GM21528 (cell line): ENCODE data around the gene EEF1AKMT1.
"Not testable (repeated sequence)": the region's sequence is repeated elsewhere in the genome, so short reads cannot be mapped to it uniquely, and the experiment has no call there.

ENCODE experiments used
- ATAC-seq: cut with Tn5 transposase; IDR thresholded peaks from one replicate; pipeline ENCODE4 v1.9.1; 2021; ENCODE audit warnings: mild to moderate bottlenecking, moderate library complexity; ENCODE audit not compliant: unreplicated experiment, low FRiP score

Gene EEF1AKMT1

DNA sequence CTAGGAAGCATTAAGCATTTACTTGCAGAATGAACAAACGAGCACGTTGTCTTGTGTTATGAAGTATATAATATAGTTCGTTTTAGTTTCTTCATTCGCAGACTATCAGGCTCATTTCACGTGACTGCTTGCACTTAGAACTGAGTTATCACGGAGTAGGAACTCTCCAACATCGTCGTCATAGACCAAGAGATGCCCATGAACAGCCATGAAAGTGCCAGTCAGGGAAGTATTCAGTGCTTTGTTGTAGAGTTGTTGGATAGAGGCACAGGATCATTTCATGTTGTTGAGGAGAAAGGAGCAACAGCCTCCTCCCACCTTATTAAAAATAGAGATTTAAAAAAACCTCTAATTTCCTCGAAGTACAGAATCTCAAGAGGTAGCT, 71.2 kb downstream of the EEF1AKMT1 start:
- no peak for ATAC-seq

- ATAC-seq, result no peak
Observed at GRCh38 chr13:20701461-20701860, 72.3 kb downstream of the EEF1AKMT1 start.

DNA sequence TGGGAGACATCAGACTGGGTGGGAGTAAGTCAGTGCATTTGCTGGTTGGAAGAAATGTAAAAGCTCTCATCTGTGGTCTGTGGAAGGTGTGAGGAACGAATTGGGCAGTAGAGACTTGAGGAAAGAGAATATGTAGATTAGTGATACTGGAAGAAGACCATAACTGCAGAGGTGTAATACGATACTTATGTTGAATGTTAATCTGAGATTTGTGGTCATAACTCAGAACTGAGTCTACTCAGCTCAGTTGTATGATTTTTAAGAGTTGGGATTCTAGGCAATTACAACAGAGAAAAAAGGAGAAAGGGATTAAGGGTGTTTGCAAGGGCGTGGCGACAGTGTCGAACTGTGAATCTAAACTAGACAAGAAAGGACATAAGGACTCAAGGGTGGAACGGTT, 73.5 kb downstream of the EEF1AKMT1 start:
- no peak for ATAC-seq

- ATAC-seq, result no peak
Observed at GRCh38 chr13:20699715-20700114, 74.0 kb downstream of the EEF1AKMT1 start.

- ATAC-seq, result no peak
Observed at GRCh38 chr13:20696073-20696472, 77.7 kb downstream of the EEF1AKMT1 start.

- no peak for ATAC-seq
Observed at GRCh38 chr13:20691616-20692015, 82.1 kb downstream of the EEF1AKMT1 start.

DNA sequence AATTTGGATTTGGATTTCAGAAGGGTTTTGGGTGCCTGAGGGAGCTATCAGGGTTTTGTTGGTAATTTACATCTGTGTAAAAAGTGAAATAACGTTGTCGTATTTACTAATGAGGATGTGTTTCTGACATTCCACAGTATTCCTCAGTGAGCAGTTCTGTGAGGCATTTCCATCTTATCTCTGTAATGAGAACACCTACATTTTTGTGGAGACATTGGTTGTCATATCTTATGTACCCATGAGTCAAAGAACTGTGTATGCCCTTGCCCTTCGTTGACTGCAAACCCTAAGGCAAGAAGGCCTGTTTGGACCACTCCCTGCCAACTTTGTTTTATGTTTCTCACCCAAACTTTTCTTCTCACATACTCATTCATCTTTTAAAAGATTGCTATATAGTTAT, 84.5 kb downstream of the EEF1AKMT1 start:
- ATAC-seq, result no peak

GRCh38 chr13:20686863-20687579, 86.7 kb downstream of the EEF1AKMT1 start:
- no peak for ATAC-seq

GRCh38 chr13:20686167-20686566, 87.6 kb downstream of the EEF1AKMT1 start:
- ATAC-seq, result no peak

DNA sequence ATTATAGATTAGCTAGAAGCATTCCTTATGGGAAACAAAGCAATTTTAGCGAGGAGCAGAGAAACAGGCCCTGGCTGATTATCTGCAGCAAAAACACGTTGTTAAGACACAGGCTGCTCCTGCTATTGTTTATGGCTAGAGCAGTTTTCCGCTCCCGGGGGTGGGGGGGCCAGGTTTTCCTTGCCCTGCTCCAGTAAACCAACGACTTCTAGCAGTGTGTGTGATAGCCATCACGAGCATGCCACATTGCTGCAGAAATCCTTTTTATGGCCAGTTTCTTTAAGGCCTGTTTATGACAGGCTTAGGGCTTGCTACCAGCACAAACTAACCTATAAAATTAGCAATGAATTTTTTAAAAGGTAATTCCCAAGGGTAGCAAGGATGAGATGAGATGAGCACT, 88.7 kb downstream of the EEF1AKMT1 start:
- ATAC-seq, result no peak

DNA sequence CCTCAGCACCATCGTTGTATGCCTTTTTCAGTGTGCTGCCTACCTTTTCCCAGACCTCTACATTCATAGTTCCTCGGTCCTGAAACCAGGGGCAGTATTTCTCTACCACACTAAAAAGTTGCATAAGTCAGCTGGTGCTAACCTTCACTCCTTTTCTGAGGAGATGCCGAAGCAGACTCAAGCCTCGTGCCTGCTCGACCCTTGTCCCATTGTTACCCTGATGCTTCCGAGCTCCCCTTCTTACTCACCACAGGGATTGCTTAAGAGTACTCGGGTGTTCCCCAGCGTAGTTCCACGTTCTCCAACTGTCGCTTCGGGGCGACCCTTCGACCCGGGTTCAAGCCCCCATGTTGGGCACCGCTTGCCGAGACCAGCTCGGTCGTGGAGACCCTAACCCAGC, 89.2 kb downstream of the EEF1AKMT1 start:
- ATAC-seq, result no peak

DNA sequence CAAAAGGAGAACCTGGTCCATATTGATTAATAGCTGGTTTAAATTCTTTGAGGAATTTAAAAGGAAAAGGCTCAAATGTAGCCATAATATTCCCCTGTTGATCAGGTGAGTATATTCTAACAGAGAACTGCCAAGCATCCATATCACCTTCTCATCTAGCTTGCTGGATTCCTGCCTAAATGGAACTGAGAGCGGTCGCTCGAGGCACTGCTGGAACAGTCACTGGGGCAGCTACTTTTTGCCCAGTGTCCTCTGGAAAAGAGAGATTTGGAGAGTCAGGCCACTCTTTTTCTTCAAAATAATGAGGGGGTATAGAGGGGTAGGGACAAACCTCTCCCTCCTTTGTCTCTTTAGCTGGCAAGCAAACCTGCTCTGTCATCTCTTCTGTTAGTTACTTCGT, 89.7 kb downstream of the EEF1AKMT1 start:
- ATAC-seq, result no peak

DNA sequence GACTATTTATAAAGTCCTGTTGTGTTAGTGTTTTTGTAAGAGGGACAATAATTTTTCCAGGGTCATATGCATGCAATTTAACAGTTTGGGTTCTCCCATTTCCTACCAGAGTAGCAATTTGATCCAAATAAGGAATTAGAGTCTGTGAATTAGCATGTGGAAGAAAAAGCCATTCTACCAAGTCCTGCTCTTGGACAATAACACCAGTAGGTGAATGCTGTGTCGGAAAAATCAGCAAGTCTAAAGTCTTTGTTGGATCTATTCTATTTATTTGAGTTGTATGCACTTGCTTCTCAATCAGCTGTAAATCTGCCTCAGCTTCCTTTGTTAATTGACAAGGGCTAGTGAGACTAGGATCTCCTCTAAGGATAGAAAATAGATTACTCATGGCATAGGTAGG, 91.7 kb downstream of the EEF1AKMT1 start:
- no peak for ATAC-seq

DNA sequence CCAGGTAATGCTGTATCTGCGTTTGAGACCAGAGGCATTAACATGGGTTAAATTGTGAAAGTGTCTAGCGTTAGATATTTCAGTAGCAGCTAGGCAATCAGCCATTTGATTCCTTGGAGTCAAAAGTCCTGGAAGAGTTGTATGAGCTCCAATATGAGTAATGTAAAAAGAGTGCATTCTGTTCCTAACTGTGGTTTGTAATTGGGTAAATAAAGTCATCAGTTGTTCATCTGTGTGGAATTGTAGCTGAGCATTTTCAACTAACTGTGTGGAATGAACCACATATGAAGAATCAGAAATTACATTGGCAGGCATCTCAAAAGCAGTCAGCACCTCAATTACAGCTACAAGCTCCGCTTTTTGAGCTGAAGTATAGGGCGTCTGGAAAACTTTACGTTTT, 92.3 kb downstream of the EEF1AKMT1 start:
- ATAC-seq, result not testable (repeated sequence)

DNA sequence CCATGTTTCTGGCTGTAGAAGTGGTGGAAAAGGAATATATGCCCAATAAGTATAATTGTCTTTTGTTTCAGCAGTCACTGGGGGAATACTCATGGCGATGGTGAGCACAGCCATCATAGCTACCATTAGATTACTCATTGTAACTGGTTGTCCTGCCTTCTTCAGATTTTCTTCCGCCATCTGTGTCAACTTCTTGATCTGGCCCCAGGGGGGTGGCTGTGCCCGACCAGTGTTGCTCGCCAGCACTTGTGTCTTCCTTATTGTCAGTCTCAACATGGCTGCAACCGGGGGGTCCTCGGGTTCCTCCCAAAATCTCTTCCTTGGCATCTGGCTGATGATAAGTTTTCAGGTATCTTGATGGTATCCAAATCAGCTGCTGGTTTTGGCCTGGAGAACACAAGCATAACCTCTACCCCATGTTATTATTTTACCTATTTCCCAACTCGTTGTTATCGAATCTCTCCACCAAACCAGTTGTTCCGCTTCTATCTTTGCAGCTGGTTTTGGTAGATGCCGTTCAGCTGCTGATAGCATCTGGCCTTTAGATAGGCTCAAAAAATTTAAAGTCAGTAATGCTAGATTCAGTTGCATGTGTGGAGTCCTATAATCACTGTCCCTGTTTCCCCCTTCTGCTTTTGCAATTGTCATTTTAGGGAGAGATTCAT, 93.2 kb downstream of the EEF1AKMT1 start:
- ATAC-seq, result no peak

DNA sequence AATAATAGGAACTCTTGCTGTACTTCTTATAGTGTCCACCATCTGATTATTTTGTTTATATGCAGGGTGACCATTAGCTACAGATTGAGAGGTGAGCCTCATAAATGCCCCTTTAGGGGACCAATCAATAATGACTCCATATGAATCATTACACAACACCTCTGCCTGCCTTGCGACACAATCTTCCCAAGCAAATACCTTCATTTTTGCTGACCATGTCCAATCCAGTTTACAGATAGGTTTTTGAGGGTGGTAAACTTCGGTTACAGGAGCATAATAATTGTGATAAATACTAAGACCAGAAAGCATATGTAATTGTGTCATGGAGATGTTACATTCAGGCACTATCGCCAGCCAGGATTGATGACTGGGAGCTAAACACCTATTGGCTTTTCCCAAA, 93.9 kb downstream of the EEF1AKMT1 start:
- no peak for ATAC-seq
